Suppressor macrophage treated with lipopolysaccharide for 4 hours (primary cell): ENCODE data around the gene YPEL3.
"Not testable (repeated sequence)": the region's sequence is repeated elsewhere in the genome, so short reads cannot be mapped to it uniquely, and the experiment has no call there.

ENCODE experiments used
- DNase-seq: peaks from one replicate; pipeline ENCODE4 v3.0.0-alpha.2; 2020

YPEL3 gene

DNA sequence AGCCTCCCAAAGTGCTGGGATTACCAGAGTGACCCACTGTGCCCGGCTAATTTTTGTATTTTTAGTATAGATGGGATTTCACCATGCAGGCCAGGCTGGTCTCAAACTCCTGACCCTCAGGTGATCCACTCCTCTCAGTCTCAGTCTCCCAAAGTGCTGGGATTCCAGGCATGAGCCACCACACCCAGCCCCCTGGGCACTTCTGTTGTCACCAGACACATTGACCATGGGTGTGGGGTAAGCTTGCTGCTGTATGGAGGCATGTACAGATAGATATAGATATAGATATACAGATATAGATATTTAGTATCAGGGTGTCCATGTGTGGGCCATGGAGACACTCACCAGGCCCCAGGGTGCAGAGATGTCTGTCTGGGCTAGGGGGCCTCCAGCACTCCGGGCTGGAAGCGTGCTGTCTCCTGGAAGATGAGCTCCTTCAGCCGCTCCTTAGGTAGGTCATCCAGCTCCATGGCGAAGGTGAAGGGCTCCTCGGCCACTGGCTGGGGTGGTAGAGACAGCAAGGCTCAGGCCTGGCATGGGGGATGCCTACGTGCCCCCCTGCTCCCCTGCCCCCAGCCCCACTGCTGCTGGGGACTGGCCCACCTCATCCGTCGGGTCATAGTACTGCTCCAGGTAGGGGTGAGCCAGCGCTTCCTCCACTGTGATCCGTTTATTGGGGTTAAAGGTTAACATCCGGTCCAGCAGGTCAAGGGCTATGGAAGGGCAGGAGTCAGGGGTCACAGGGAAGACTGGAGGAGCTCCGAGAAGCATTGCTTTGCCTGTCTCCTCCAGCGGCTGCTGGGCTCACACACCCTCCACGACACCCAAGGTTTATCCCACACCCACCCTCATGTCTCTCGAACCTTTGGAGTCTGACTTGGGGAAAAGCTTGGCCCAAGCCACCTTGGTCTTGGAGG lies 20.5 kb upstream of the YPEL3 start:
- no peak for DNase-seq

DNA sequence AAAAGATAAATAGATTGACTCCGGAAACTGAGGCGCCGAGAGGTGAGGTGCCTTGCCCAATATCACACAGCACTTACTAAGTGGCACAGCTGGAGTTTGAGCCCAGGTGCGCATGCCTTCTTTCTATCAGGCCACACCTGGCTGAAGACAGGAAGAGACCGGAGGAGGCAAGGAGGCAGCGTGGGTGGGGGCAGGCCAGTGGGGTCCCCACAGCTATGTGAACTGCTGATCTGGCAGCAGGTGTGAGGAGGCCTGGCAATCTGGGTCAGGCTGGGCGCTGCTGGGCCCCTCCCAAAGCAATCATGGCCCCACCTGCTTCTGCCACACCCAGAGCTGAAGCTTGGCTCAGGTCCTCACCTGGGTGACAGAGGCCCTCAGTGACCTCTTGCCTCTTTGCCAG lies 19.2 kb upstream of the YPEL3 start:
- no peak for DNase-seq

DNA sequence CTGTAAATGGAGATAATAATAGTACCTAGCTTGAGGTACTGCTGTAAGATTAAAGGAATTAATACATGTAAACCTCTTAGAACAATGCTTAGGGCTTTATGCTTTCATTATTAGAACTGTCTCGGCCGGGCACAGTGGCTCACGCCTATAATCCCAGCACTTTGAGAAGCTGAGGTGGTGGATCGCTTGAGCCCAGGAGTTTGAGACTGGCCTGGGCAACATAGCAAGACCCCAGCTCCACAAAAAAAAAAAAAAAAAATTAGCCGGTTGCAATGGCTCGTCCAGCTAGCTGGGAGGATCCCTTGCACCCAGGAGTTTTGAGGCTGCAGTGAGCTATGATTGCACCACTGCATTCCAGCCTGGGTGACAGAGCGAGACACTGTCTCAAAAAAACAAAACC lies 18.8 kb upstream of the YPEL3 start:
- DNase-seq, result not testable (repeated sequence)

DNA sequence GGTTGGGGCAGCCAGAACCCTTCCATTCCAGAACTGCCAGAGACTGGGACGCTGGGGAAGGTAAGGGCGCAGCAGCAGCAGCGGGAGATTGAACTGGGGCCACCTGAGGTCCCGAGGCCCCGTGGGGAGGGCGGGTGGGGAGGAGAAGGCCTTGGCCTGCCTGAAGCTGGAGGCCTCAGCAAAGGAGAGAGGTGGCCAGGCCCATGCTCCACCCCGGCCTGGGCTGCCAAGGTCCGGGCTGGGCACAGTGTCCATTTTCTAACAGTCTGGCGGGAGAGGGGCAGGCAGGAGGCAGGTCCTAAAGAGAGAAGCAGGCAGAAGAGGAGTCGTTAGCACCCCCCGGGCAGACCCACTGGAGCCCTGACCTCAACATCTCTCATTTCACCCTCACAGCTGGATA lies 18.4 kb upstream of the YPEL3 start:
- no peak for DNase-seq

DNA sequence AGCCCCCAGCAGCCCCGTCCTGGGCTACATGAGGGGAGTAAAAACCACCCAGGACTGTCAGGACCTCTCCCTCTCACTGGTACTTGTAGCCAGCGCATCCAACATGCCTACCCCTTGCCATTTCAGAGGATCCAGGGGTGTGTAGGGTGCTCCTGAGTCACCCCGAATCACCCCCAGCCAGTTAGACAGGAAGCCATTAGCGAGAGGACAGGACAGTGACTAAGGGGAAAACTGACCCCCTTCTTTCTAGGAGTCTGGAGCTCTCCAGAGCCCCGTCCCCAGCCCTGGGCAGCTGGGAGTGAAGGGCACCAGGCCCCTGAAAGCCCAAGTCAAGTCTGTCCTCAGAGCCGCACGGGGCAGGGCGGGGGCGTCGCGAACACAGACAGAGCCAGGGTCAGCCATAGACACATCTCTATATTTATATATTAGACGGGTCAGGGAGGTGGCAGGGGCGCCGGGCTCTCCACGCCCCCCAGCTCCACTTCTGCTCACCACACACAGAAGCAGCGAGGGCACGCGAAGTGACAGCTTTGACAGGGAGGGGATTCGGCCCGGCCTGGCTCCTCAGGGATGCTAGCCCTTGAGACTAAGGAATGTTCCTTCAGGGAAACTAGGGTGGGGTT lies 17.8 kb upstream of the YPEL3 start:
- no peak for DNase-seq

DNA sequence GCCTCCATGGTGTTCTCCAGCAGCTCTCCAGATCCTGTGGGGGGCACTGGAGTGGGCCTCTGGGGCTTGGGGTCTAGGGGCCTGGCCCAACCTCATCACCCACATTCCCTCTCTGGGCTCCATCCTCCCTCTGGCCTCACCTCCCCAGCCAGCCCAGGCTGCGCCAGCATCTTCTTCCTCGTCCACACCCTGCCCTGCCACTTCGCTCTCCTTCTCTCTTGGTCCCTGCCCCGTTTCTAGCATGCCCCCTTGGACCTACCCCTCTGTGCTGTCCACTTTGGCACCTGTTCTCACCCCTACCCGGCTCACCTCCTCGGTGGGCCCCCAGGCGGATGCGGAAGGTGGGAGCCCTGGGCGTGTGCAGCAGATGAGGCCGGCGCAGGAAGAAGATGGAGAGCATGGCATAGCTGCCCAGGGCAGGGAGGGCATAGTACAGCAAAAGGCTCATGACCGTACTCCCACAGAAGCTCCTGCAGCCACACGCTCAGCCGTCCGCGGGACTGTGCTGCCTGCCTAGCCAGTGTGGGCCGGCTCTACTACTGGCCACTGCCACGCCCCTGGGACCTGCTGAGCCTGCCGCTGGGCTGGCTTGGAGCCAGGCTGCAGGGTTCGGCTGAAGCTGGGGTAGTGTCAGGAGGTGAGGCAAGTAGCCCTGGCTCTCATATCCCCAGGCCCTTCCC lies 17.2 kb upstream of the YPEL3 start, which contains the start of gene GDPD3:
TSS of gene GDPD3 (minus strand) at position 507 of the 680 bp plus-strand sequence. CDS start at position 448, 59 bp downstream.
- DNase-seq, result no peak

DNA sequence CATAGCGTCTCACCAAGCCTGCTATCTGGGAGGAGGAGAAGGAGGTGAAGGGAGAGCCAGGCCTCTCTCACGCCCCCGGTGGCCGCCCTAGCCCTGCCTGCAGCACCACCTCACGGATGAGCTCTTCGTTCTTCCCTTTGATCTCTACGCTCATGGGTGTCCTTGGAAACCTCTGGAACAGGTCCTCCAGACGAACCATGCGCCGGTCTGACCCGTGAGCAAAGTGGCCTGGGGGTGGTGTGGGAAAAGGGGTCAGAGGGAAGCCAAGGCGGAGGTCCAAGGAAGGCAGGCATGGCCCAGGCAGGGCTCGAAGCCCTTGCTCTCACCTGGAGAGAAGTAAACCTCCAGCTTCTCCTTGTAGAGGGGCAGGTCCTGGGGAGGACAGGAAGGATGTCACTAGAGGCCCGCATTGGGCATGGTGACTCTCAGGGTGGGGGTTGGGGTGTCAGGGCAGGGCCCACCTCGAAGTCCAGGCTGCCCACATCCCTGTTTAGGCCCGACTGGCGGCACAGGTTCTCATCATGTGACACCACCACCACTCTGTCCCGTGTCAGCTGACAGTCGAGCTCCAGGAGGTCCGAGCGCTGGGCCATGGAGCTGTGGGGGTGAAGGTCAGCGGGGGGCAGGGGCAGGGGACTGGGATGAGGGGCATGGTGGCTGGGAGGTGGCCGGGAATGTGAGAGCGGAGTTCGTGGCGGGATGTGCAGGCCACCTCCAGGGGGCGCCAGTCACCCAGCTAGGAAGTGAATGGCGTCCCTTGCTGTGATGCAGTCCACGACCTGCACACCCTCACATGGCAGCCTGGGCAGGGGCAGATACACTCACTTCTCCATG lies 16.4 kb upstream of the YPEL3 start:
- DNase-seq, result peak; percentile 66

DNA sequence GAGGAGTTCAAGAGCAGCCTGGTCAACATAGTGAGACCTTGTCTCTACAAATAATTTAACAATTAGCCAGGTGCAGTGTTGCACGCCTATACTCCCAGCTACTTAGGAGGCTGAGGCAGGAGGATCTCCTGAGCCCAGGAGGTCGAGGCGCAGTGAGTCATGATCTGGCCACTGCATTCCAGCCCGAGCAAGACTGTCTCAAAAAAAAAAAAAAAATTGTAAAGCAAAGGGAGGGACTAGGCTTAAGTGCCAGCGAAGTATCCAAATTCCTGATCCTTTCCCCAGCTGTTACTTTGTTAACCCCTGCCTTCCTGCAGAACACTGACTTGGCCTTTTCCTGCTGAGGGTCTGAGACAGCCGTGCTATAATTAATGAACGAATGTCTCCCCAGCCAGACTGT lies 14.6 kb upstream of the YPEL3 start:
- no peak for DNase-seq

DNA sequence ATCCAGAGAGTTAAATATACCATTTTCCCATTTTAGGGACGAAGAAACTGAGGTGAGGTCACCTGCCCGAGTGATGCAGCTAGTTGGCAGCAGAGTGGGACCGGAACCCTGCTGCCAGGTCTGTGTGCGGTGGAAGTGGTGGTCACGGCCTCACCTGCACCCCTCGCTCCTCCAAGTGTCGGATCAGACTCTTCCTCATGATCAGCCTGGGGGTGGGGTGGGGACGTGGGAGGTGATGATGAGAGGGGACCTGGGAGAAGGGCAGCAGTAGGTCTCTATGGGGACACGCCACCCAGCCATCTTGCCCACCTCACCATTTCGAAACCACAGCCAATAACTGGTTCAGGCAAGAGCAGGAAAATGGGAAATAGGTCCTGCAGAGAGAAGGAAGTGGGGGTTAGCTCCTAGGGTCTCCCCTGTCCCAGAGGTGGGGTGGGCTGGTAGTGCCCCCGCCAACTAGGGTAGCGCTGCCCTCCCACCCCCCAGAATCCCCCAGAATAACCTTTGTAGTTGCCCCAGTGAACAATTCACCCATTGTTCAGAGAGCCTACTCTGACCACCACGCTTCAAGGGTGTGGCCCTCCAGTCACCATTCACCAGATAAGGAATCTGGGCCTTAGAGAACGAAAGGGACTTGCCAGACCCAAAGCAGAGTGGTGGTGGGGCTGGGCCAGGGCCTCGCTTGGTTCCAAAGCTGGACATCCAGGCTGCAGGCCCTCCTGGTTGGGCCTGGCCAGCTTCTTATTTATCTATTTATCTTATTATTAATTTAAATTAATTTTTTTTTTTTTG lies 12.2 kb upstream of the YPEL3 start:
- no peak for DNase-seq

DNA sequence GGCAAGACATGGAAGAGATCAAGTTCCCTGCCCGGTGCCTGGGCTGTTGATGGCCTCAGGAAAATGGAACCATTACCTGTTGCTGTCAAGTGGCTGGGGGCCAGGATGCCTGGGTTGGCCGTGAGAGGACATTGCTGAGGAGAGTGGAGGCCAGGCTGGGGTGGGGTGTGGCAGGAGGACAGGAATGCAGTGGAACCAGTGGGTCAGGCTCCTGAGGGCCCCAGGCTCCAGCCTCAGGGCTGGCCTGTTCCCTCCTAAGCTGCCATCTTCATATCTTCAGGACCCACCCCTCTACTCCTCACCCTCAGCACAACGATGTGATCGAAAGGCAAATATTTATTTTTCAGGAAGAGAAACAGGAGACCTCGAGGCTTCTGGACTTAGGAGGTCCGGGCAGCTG lies 8.5 kb upstream of the YPEL3 start:
- DNase-seq, result no peak

DNA sequence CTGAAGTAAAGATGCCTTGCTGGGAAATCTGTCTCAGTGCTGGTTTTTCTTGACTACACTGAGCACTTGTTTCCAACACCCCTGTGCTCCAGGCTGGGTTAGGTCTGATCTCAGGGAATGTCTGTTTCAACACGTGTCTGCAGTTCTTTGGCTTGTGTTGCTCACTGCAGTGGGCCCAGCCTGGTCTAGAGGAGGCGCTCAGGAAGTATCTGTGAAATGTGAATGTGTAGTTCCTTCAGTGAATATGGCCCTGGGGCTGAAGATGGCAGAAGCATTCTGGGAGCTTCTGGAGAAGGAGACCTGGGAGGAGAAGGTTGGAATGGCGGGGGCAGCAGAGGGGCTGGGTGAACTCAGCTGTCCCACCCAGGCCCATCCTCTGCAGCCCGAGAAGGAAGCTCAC lies 8.1 kb upstream of the YPEL3 start:
- no peak for DNase-seq

DNA sequence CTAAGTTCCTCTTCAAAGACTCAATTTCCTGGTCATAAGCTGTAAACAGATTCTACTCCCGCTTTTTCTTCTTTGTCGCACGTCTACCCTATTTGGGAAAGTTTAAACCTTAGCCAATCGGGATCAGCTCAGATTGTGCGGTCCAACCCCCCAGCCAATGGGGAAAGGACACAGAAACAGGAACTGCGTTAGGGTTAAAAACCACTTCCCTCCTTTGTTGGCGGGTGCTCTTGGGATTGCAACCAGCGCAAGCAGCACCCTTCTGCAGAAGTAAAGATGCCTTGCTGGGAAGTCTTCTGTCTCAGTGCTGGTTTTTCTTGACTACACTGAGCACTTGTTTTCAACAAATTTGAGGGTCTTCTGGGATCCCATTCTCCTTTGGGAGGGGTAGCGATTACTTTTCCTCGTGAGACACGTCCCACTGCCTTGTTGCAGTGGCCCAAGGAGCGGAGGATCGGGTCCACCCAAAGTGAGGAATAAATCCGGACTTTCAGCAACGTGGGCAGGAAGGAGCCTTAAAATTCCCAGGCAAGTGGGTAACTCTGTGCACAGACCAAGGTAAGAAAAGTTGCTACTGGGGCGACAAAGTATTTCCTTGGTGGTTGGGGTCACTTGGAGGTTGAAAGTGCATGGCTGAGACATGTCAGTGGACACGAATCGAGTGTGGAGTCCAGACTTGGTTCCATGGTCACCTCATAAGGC lies 1.0 kb upstream of the YPEL3 start:
- DNase-seq, result peak; percentile 23

DNA sequence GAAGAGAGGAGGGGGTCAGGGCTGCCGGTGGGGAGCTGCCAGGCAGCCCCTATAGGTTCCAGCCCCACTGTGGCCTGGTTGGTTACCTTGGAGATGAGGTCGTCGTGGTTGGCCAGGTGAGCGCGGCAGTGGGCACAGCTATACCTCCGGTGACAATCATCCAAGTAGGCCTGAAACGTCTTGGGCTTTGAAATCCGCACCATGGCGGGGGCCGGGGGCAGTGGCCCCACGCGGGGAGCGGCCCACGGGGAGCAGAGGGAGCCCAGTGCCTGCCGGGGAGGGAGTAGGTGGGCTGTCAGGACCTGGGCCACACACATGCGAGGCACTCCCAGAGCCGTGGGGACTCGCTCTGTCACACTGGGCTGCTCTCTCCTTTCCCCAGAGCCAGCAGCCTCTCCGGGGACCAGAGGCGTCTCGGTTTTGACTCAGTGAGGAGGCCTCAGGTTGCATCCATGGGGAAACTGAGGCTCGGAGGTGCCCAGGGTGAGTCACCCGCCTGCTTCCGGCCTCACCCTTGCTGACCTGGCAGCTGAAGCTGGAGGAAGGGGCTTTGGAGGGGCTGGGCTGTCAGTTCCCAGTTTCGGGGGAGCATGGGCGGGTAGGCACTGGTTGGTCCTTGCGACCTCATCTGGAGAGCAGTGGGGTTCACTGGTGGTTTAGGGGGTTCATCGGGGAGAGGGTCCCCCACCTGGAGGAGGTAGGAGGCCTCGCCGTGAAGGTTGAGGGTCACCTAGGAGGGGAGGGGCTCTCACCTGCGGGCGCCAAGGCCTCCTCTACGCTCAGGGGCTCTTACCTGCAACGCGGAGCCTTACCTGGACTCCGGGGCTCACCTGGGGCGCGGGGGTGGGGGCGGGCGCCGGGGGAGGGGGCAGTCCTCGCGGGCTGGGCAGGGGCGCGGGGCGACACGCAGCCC lies 591 bp downstream of the YPEL3 start:
- DNase-seq, result no peak

DNA sequence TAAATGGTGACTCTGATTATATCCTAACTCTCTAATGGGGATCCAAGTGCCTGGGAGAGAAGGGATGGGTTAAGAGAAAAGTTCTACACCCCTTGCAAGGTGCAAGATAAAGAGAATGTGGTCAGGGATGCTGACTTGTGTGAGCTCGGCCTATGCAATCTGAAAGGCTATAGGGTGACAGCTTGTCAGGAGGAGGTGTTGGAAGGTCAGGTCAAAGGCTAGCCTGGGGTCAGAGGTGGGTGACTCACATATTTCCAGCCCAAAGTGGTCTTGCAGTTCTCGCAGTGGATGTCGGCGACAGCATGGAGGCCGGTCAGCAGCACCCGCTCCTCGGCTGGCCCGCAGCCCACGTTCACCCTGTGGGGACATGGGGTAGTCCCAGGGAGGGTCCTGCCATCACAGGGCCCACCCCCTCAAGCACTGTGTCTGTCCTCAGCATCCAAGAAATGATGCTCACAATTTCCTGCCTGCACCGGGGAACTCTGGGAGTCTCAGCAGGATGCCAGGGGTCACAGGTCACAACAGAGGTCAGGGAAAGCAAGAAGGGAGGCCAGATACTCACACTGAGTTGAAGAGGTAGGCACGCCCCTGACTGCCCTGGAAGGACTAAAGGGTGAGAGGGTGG lies 1.4 kb downstream of the YPEL3 start:
- no peak for DNase-seq

DNA sequence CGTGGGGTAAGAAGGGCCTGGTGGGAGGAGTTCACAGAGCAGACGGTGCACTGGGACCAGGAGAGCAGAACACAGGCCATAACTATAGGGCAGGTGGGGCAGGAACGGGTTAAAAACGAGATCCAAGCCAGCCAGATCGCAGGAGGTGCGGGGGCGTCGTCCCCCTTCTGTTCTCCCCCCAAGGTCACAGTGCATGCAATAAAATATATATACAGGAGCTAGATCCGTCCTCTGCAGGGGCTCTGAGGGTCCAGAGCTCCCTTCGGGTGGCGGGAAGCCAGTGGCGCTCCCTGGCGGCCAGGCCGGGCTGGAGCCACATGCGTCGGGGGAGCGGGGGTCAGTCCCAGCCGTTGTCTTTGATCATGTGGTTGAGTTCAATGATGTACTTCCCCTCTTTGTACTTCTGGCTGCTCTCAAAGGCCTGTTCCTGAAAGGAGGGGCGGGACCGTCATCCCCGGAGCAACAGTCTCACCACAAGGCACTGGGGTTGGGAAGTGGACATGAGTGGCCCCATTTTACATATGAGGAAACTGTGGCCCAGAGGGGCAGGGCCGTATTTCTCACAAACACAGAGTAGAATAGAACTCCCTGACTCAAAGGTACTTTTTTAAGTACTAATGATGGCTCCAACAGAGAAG lies 3.5 kb downstream of the YPEL3 start:
- peak; percentile 97 for DNase-seq

DNA sequence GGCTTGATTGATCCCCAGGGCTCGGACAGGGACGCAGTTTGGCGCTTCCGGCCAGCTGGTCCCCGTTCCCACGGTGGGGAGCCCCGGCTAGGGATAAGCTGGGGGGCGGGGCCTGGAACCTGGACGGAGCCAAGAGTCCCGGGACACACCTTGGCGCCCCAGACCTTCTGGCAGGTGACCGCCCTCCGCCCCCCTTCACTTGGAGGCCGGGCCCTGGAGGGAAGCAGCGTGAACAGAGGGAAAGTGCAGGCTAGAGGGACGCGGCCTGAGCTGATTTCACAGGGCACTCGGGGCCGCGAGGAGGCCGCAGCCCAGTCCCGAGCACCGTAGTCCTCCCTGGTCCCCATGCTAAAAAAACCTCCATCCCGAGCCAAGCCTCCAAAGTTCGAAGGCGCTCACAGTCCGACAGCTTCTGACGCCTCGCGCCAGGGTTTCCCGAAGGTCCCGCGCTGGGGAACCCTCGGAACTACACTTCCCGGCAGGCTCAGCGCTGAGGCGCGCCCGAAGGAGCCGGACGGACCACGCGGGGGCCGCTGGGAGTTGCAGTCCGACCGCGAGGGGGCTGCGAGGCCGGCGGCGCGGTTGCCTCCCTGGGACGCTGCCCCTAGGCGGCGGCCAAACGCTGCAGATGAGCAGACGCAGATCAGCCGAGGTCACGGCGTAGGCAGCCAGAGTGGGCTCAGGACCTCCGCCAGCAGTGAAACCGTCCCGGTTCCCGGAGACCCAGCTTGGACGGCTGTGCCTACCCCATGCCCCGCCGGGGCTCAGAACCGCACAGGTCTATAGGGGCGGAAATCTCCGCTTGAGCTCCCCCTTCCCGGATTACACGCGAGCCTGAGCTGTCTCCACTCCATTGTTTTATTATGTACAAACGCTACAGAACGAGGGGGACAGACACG lies 4.3 kb downstream of the YPEL3 start, which contains the start of gene TBX6:
TSS of gene TBX6 (minus strand) at position 451 of the 899 bp plus-strand sequence. CDS start 731 bp downstream, outside the sequence.
- peak; percentile 97 for DNase-seq

DNA sequence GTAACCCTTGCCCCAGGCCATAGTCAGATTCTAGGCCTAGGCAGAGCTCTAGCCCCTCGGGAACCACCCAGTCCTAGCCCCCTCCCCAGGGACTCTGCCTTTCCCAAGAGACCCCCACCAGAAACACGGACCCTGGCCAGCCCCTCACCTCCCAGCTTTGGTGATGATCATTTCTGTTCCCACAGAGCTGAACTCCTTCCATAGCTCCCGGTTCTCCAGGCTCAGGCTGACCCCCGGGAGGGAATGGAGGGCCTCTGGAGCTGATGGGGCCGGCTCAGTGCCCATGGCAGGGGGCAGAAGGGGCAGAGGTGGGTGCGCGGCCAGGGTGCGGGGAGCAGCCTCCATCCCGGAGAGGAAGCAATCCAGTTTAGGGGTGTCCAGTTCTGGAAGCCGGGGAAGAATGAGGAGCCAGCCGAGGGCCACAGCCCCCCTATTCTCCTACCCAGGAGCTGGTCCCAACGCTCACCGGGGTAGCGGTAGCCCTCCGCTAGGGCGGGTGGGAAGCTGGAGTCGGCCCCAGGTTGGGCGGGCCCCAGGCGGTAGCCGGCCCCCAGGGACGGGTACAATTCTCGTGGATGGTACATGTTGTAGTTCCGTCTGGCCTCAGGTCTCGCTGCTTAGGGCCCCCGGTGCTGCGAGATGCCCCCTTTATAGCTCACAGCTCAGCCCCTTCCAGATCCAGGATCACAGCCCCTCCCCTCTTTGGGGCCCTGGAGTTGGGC lies 5.2 kb downstream of the YPEL3 start:
- DNase-seq, result no peak
